ENCODE data around the gene ADAD2. TPM values are rescaled to one million over a fixed set of nuclear protein-coding genes. Genes with fewer than 3 reads are reported as not detected.

The ADAD2 gene
- total and polyA plus RNA-seq, 10 of the 15 experiments (the other 5 are each of a cell fraction or from before 2014, with no cell fraction given), result 0.44 to 0.68 (median 0.51) TPM; not detected in 7

GRCh38 chr16:84207251-84207650, 16.3 kb downstream of the ADAD2 start (continued):
- TF ChIP-seq USF1 (IDR thresholded peaks at IDR 0.05; ENCODE audit: borderline replicate concordance, extremely low read length, insufficient read depth, low read depth, low read length) (no peak), ZBTB4 (CRISPR knock-in tag; IDR thresholded peaks at IDR 0.05) (no peak)

- H3K36me3 ChIP-seq (ENCODE audit: control insufficient read depth in 2 of 2, insufficient read depth in 2 of 2, low read length in 1 of 2), result no peaks in the 10 kb centered on the region
- intact Hi-C loops (cut with micrococcal nuclease; ENCODE audit: unreplicated experiment), result no loop called here
- no TSS peak for BruUV-seq (replicated peaks)
- CTCF ChIA-PET, result no interaction called here
- H3K4me1 ChIP-seq (ENCODE audit: control insufficient read depth, insufficient read depth, low read length), result no peaks in the 10 kb centered on the region
- no peak overlapping the region for H2AFZ ChIP-seq (ENCODE audit: control insufficient read depth, low read depth, low read length)
- no peaks in the 10 kb centered on the region; the same call in 2 of the 3 replicates for H3K9me3 ChIP-seq (replicated peaks; ENCODE audit: control insufficient read depth, insufficient read depth, low read length)
- no peak overlapping the region for H3K4me3 ChIP-seq
- SMC1A ChIA-PET (ENCODE audit: uncharacterized antibody, unreplicated experiment), result interaction anchor here (0.7 kb wide), 1 partner anchor 290 kb away, joined by 3 read pairs; no protein-coding TSS in a partner anchor
- DNase-seq (ENCODE audit: low read depth, low spot score) (no peak), ATAC-seq (no peak), FAIRE-seq (no peak)
- TF ChIP-seq CTCF (IDR thresholded peaks at IDR 0.05 in 2 of 3, conservative IDR thresholded peaks at IDR 0.05 in 1 of 3; ENCODE audit: control insufficient read depth in 2 of 3, extremely low read depth in 1 of 3, insufficient read depth in 1 of 3, low read depth in 3 of 3, low read length in 3 of 3) (no peak), NKRF (conservative IDR thresholded peaks at IDR 0.05) (no peak), YY1 (IDR thresholded peaks at IDR 0.05; ENCODE audit: low read depth, low read length) (no peak), FOS (IDR thresholded peaks at IDR 0.05; ENCODE audit: borderline replicate concordance, extremely low read depth, insufficient read length) (no peak)
- H4K20me1 ChIP-seq (ENCODE audit: control insufficient read depth, insufficient read depth), result no peaks in the 10 kb centered on the region
- no peak overlapping the region for H3K9ac ChIP-seq (ENCODE audit: control insufficient read depth, insufficient read depth, low read length)
- WGBS (ENCODE audit: insufficient coverage, insufficient replicate concordance, low lambda C conversion rate, missing lambda C conversion rate), result 24% methylated on average over 8 of the region's 8 CpGs
- POLR2A ChIA-PET, result interaction anchor here (0.6 kb wide), 1 partner anchor 366 kb away, joined by 3 read pairs; no protein-coding TSS in a partner anchor
- no peaks in the 10 kb centered on the region for H3K79me2 ChIP-seq (ENCODE audit: control insufficient read depth, insufficient read depth, low read length)
- H3K27ac ChIP-seq (ENCODE audit: control insufficient read depth, insufficient read depth), result no peak overlapping the region
- RAD21 ChIA-PET (ENCODE audit: unreplicated experiment), result no interaction called here
- H3K27me3 ChIP-seq (replicated peaks in 1 of 2; ENCODE audit: control insufficient read depth in 2 of 2, insufficient read depth in 2 of 2, low read length in 1 of 2), result no peaks in the 10 kb centered on the region
- H3K4me2 ChIP-seq (ENCODE audit: control insufficient read depth, insufficient read depth), result no peak overlapping the region
- in situ Hi-C loops (cut with MboI), result no loop called here
Observed at GRCh38 chr16:84207879-84208278, 16.9 kb downstream of the ADAD2 start.

Measured in GM12878 (cell line).